ENCODE data around the gene SS18.

GRCh38 chr18:26103579-26103978, 13.2 kb upstream of the SS18 start:
- no peak for TF ChIP-seq USF2 (IDR thresholded peaks at IDR 0.05; ENCODE audit: low read depth, low read length)
- TF ChIP-seq USF2 (CRISPR knock-in tag; IDR thresholded peaks at IDR 0.05; ENCODE audit: borderline replicate concordance) = no peak
- no peak for TF ChIP-seq CENPX (CRISPR knock-in tag; IDR thresholded peaks at IDR 0.05)
- TF ChIP-seq FUBP1 (CRISPR knock-in tag; IDR thresholded peaks at IDR 0.05; ENCODE audit: borderline replicate concordance) = no peak
- no peak for TF ChIP-seq POLR2AphosphoS2 (IDR thresholded peaks at IDR 0.05; ENCODE audit: low read depth, low read length)

Measured in HepG2 (cell line).